Measurements from ENCODE around the gene GRIN1.
"Not testable (repeated sequence)": the region's sequence is repeated elsewhere in the genome, so short reads cannot be mapped to it uniquely, and the experiment has no call there.

GRIN1 gene

DNA sequence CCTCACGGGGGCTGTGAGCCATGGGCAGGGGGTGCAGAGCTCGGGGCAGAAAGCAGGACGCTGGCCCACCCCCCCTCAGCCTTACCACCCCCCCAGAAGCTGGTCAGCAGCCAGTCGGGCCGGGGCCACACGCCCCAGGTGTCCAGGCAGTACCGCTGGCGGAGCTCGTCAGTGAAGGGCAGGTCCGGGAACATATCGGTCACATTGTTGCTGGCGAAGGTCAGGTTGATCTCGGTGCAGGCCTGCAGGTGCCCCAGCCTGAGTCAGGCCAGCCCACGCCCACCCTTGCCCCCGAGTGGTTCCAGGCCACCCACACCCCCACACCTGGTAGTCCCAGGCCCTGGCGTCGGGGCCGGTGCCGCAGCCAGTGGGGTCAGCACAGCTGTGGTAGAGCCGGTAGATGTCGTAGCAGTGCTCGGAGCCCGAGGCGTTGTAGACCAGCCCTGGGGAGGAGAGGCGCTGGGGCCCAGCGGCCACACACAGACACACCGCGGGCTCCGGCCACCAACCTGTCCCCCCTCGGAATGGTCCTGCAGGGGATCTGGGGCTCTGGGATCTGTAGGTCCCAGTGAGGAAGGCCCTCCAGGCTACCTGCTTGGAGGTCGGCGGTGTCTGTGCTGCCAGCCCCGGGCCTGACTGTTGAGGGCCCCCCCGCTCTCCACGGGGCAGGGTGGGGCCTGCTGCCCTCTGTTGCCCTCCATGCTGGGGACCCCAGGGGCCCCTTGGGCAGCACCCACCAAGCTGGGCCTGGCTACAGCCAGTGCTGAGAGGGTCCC is 27.0 kb upstream of the GRIN1 start:
- DNase-seq (ENCODE audit: low read depth, low spot score), result no peak

DNA sequence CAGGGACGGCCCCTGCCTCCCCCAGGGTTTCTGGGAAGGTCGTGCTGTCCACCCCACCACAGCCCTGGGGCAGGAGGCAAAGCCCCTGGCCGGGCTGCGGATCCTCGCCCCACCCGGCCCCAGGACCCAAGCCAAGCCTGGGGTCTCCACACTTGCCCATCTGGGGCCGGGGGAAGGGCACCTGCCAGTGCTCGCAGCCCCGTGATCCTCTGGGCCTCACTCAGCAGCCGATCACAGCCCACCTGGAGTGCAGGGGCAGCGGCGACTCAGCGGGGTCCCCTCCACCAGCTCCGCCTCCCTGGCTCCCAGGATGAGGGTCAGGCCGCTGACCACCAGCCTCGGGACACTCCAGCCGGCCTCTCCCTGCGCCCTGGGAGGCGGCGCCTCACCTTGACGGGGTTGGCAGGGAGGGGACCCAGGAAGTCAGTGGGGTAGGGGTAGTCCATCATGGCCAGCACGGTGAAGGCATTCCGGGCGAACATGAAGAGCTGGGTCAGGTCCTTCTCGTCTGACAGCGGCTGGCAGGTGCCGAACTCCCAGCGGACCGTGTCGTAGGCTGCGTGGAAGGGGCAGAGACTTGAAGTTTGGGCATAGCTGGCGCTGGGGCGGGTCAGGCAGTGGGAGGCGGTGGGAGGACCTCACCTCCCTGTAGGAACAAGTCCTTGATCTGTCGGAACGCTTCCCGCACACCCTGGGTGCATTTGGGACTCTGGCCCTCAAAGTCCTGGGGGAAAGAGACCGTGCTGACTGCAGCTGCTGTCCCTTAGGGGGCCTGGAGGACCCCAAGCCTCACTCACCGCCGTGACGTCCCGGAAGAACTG is 26.2 kb upstream of the GRIN1 start:
- DNase-seq (ENCODE audit: low read depth, low spot score), result no peak

DNA sequence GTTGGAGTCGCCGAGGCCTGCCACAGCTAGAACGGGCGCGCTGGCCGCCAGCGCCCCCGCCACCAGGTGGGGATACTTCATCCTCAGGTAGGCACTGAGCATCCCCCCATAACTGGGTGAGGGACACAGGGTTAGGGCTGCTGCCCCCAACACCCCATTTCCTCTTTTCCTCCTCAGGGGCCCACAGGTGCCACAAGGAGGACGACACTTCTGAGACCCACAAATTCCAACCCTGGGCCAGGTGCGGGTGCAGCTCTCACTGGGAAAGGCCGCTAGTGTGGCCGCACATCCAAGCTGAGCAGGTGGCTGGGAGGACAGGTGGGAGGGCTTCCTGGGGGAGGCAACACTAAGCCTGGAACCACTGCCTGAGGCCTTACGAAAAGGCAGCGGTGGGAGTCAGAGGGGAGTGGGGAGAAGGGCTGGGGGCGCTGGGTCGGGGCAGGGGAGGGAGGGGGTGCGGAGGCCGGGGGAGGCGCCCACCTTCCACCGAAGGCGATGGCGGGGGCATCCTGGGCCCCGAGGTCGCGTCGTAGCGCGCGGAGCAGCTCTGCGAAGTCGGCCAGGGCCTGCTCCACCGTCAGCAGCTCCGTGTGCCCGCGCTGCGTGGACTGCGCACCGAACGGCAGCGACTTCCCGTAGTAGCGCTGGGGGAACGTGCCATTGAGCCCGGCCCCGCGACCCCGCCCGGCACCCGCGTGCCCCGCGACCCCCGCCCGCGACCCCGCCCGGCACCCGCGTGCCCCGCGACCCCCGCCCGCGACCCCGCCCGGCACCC is 25.4 kb upstream of the GRIN1 start:
- DNase-seq (ENCODE audit: low read depth, low spot score), result no peak

DNA sequence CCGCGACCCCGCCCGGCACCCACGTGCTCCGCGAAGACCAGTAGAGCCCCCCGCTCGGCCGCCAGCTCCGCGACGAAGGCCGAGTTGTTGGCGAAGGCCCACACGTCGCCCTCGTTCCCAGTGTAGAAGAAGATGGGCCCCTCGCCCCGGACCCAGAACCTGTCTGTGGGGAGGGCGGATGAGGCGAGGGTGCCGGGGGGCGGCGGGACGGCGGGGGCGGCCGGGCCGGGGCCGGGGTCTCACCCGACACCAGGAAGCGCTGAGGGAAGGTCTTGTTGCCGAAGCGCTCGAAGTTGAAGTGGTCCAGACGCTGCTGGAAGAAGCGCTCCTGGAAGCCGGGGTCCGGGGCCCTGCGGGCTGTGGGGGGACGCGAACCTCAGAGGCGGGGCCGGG is 24.7 kb upstream of the GRIN1 start:
- DNase-seq (ENCODE audit: low read depth, low spot score), result no peak

- DNase-seq (ENCODE audit: low read depth, low spot score), result peak; percentile 55
Observed at GRCh38 chr9:137114613-137115393, 24.2 kb upstream of the GRIN1 start, which contains the start of gene DPP7. TSS of gene DPP7 (minus strand) at chr9:137114733. CDS start at chr9:137114713, 20 bp downstream.

GRCh38 chr9:137115394-137116026 is 23.4 kb upstream of the GRIN1 start:
- DNase-seq (ENCODE audit: low read depth, low spot score), result no peak

GRCh38 chr9:137116027-137116507 is 22.9 kb upstream of the GRIN1 start:
- DNase-seq (ENCODE audit: low read depth, low spot score), result no peak

GRCh38 chr9:137116728-137117127 is 22.2 kb upstream of the GRIN1 start:
- DNase-seq (ENCODE audit: low read depth, low spot score), result no peak

DNA sequence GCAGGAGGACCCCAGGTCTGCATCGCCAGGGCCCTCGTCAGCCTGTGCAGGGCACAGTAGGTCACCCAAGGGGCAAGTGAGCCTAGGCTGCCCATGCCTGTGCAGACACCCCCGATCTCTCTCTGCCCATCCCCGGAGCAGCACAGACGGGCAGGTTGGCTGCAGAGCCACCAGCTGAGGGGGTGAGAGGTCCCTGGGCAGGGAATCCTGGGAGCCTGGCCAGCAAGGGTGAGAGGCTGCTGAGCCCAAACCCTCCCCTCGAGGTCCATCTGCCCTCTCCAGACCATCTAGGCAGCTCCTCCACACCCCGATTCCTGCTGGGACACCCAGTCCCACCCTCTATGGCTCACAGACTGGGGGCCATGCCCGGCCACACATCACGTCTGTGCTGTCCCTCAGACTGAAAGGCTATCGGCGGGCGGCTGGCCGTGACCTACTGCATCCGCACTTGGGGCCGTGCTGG is 21.7 kb upstream of the GRIN1 start:
- DNase-seq (ENCODE audit: low read depth, low spot score), result no peak

GRCh38 chr9:137118092-137118603 is 20.8 kb upstream of the GRIN1 start:
- DNase-seq (ENCODE audit: low read depth, low spot score), result not testable (repeated sequence)

- DNase-seq (ENCODE audit: low read depth, low spot score), result not testable (repeated sequence)
Observed at GRCh38 chr9:137121927-137122795, 16.8 kb upstream of the GRIN1 start.

- DNase-seq (ENCODE audit: low read depth, low spot score), result not testable (repeated sequence)
Observed at GRCh38 chr9:137122796-137123467, 16.0 kb upstream of the GRIN1 start.

GRCh38 chr9:137123468-137123837 is 15.5 kb upstream of the GRIN1 start:
- no peak for DNase-seq (ENCODE audit: low read depth, low spot score)

- not testable (repeated sequence) for DNase-seq (ENCODE audit: low read depth, low spot score)
Observed at GRCh38 chr9:137123952-137124462, 14.9 kb upstream of the GRIN1 start.

DNA sequence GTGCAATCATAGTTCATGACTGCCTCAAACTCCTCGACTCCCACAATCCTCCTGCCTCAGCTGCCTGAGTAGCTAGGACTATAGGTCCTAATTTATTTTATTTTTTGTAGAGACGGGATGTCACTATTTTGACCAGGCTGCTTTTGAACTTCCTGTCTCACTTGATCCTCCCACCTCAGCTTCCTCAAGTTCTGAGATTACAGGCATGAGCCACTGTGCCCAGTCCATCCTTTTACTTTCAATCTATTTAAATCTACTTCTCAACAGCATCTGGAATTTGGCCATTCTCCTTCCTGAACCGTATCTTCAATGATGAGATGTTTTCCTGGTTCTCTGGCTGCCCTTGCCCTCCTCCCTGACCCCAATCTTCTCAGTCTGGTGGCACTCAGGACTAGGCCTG is 12.2 kb upstream of the GRIN1 start:
- no peak for DNase-seq (ENCODE audit: low read depth, low spot score)

- no peak for DNase-seq (ENCODE audit: low read depth, low spot score)
Observed at GRCh38 chr9:137127301-137128157, 11.4 kb upstream of the GRIN1 start.

- DNase-seq (ENCODE audit: low read depth, low spot score), result no peak
Observed at GRCh38 chr9:137128158-137128861, 10.6 kb upstream of the GRIN1 start.

All from activated naive CD8-positive, alpha-beta T cell treated with anti-CD3 and anti-CD28 coated beads, Interleukin-2, amount 50 U/mL, for 16 hours (primary cell).